Testis (tissue), 3 donors: Measurements from ENCODE around the gene GPR68. TPM values are rescaled to one million over a fixed set of nuclear protein-coding genes. Genes with fewer than 3 reads are reported as not detected.

ENCODE experiments used
- DNase-seq: peaks from one replicate; pipeline ENCODE4 v3.0.0-alpha.2; 2019
- H3K27ac ChIP-seq, 2 donors: fragments of 200-600 bp; sonication (generic); one replicate each; pipeline ENCODE4 v1.5.1; 2019
- H3K27me3 ChIP-seq: fragments of 200-600 bp; sonication (generic); one replicate; pipeline ENCODE4 v1.5.1; 2019
- H3K36me3 ChIP-seq: fragments of 200-600 bp; sonication (generic); one replicate; pipeline ENCODE4 v1.5.1; 2017; ENCODE audit warnings: low read depth; ENCODE audit errors: missing control alignments
- H3K4me1 ChIP-seq: fragments of 200-600 bp; sonication (generic); one replicate; pipeline ENCODE4 v1.5.1; 2019
- H3K4me3 ChIP-seq, 2 donors: fragments of 200-600 bp; sonication (generic); one replicate each; pipeline ENCODE4 v1.5.1; 2017 to 2019
- H3K9me3 ChIP-seq: fragments of 200-600 bp; sonication (generic); one replicate; pipeline ENCODE4 v1.5.1; 2017
- POLR2A ChIP-seq: fragments of 450-650 bp; IDR thresholded peaks from one replicate; pipeline ENCODE4 v1.6.1; 2017; ENCODE audit warnings: antibody characterized with exemption, mild to moderate bottlenecking, moderate library complexity
- WGBS, 2 donors: methylation state at CpG; one replicate each; pipeline ENCODE4 v1.1.5; 2018; 5-methylcytosine and 5-hydroxymethylcytosine counted together
- intact Hi-C: fragments of 100-400 bp; cut with DNase I; formaldehyde crosslinking; loops from one replicate; pipeline ENCODE4 v1.15.1; 2023; ENCODE audit warnings: low total_unique reads
- polyA plus RNA-seq: library from polyadenylated mRNA; stranded (reverse); fragments of 350-450 nt; fragmentation: Illumina TruSeq; extraction: RNeasy Lipid Tissue Mini Kit (QIAGEN cat#74804); gene quantifications from one replicate; pipeline ENCODE4 v1.2.3, GENCODE V29; 2014; ENCODE audit warnings: low read depth, low replicate concordance; ENCODE audit not compliant: insufficient read depth
- total RNA-seq, 2 donors: library from RNA; depleted of rRNA; stranded (reverse); fragments of >200 nt; gene quantifications; one replicate each; pipeline ENCODE4 v1.2.3, GENCODE V29; 2016
- TF ChIP-seq, protein P1 (sequence below), 3 experiments: fragments of 450-650 bp in 2 of 3; fragments of 200-600 bp in 1 of 3; sonication (generic) in 1 of 3; IDR thresholded peaks; one replicate each; pipeline ENCODE4 v1.5.1; 2016 to 2019; ENCODE audit warnings: antibody characterized with exemption in 3 of 3, mild to moderate bottlenecking in 2 of 3, moderate library complexity in 1 of 3

GPR68 gene
- total and polyA plus RNA-seq, 3 donors from 2014 or later, result 1.1 to 3.8 (median 2.4) TPM

DNA sequence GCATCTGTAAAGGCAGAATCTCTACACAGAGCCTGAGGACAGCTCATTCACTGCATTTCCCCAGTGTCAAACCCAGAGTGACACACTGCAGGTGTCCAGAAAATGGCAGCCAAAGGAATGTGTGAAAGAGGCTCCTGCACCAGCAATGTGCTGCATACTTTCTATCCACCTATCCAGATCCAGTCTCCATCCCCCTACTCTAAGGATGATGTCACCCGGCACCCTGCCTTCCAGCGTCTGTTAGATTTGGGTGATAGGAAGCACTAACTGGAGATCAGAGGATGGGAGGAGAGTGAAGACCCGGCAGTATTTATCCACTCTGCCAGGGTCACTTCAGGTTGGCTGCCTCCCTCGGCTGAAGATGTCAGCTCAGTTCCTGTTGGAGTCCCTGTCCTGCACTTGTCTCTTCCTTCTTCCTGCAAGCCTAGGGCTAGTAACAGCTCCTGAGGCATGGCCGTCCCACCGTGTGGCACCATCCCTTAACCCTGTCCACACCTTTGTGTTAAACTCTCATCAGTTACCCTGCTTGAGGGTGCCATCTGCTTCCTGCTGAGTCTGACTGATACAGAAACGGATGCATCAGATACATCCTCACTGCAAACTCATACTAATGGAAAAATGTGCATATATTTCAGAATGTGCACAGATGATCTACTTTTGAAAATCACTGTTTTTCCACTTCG is 13.0 kb upstream of the GPR68 start:
- 50 to 51% methylated on average over 8 of the region's 8 CpGs for WGBS, 2 donors
- no peaks in the 10 kb centered on the region for H3K9me3 ChIP-seq

DNA sequence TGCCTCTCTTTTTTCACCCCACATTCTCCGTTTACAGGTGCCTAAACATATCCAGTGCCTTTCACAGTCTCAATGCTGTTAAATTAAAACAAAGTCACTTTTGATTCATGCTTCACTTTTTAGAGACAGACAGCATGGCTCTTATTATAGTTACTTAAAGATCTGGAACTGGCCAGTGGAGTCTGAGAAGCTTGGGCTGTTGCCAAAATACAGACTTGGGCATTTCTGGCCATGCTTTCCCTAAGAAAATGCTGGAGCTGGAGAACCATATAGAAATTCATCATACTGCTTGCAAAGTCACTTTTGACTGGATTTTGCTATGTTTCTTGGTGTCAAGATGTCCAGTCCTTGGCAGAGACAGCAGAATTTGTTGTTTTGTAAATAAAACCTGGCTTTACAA is 12.2 kb upstream of the GPR68 start:
- H3K36me3 ChIP-seq, result no peaks in the 10 kb centered on the region
- intact Hi-C loops, result no loop called here
- H3K27me3 ChIP-seq, result no peaks in the 10 kb centered on the region
- H3K4me3 ChIP-seq, result no peak overlapping the region
- peaks cover 10% of the 10 kb centered on the region for H3K4me1 ChIP-seq
- no peak for DNase-seq
- H3K27ac ChIP-seq, result no peak overlapping the region
- WGBS, 2 donors, result 73 to 90% methylated on average over 1 of the region's 1 CpG
- no peak for TF ChIP-seq POLR2A
- TF ChIP-seq, protein P1, sequence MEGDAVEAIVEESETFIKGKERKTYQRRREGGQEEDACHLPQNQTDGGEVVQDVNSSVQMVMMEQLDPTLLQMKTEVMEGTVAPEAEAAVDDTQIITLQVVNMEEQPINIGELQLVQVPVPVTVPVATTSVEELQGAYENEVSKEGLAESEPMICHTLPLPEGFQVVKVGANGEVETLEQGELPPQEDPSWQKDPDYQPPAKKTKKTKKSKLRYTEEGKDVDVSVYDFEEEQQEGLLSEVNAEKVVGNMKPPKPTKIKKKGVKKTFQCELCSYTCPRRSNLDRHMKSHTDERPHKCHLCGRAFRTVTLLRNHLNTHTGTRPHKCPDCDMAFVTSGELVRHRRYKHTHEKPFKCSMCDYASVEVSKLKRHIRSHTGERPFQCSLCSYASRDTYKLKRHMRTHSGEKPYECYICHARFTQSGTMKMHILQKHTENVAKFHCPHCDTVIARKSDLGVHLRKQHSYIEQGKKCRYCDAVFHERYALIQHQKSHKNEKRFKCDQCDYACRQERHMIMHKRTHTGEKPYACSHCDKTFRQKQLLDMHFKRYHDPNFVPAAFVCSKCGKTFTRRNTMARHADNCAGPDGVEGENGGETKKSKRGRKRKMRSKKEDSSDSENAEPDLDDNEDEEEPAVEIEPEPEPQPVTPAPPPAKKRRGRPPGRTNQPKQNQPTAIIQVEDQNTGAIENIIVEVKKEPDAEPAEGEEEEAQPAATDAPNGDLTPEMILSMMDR (IDR thresholded peaks at IDR 0.05), result no peak
- H3K9me3 ChIP-seq, result no peaks in the 10 kb centered on the region

More for the DNA sequence above, 13.0 kb upstream of the GPR68 start:
- Histone ChIP-seq H3K27me3 (no peaks in the 10 kb centered on the region), H3K36me3 (no peaks in the 10 kb centered on the region), H3K27ac (peak overlapping the region in 1 of 2 donors; percentile 50), H3K4me3 (no peak overlapping the region), H3K4me1 (peaks cover 10% of the 10 kb centered on the region)
- no peak for DNase-seq
- intact Hi-C loops, result no loop called here
- TF ChIP-seq POLR2A, result no peak
- TF ChIP-seq, protein P1 (IDR thresholded peaks at IDR 0.05), result no peak

DNA sequence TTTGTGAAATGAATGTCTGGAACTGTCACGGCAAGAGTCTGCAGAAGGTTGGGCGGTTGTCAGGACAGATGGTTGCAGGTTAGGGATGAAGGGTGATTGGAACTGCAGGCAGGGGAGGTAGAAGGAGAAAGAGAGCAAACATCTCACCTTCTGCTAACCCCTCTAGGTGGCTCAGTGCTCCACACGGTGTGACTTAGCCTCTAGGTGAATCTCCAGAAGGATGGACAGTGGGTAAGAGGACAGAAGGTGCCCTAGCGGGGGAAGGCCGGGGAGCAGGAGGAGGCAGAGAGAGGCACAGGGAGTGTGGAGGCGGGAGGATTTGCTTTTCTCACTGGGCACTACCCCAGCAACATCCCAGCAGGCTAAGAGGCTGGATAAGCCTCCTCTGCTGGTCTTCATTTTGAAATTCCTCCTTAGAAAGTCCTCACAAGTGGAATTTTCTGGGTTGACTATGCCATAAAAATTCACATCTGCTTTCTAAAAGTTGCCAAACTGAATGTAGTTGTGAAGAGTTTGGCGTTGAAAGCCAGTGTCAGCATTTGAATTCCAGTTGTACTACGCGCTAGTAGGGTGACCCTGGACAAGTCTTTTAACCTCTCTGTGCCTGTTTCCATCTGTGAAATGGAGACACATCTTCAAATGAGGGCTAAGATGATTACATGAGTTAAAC is 10.7 kb upstream of the GPR68 start:
- intact Hi-C loops, result no loop called here
- WGBS, 2 donors, result 78 to 79% methylated on average over 9 of the region's 9 CpGs
- Histone ChIP-seq H3K4me3 (no peak overlapping the region), H3K27ac (no peak overlapping the region), H3K36me3 (no peaks in the 10 kb centered on the region), H3K4me1 (peaks cover 13% of the 10 kb centered on the region), H3K9me3 (no peaks in the 10 kb centered on the region), H3K27me3 (no peaks in the 10 kb centered on the region)
- no peak for DNase-seq
- no peak for TF ChIP-seq POLR2A
- TF ChIP-seq, protein P1 (IDR thresholded peaks at IDR 0.05), result no peak

DNA sequence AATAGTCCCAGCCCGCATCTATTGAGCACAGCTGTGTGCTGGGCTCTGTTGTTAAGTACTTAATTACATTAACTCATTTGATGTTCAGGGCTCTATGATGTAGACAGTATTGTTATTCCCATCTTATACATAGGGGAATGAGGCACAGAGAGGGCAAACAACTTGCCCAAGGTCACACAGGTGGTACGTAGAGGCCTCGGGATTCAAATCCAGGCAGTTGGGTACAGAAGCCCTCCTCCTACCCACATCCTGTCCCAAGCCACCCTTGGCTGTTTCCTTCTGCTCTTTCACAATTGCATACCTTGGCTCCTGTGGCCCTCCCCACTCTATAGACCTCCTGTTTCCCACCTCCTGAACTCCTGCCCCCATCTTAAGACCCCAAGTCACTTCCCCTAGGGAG is 10.0 kb upstream of the GPR68 start:
- 59 to 66% methylated on average over 3 of the region's 3 CpGs for WGBS, 2 donors
- TF ChIP-seq POLR2A, result no peak
- TF ChIP-seq, protein P1 (IDR thresholded peaks at IDR 0.05), result no peak
- peaks cover 13% of the 10 kb centered on the region for H3K4me1 ChIP-seq

More for the DNA sequence above, 10.0 kb upstream of the GPR68 start:
- intact Hi-C loops, result no loop called here
- Histone ChIP-seq H3K27me3 (no peaks in the 10 kb centered on the region), H3K4me3 (no peak overlapping the region), H3K27ac (no peak overlapping the region), H3K36me3 (no peaks in the 10 kb centered on the region), H3K9me3 (no peaks in the 10 kb centered on the region)
- no peak for DNase-seq
